Prostate gland (tissue), 2 donors: ENCODE data around the gene LEO1.

ENCODE experiments used
- CTCF ChIP-seq, 4 experiments: fragments of 200-600 bp in 2 of 4; fragments of 450-650 bp in 2 of 4; sonication (generic) in 2 of 4; IDR thresholded peaks; 1 replicate in 3 of 4; 2 replicates in 1 of 4; pipeline ENCODE4 v1.5.1; 2016 to 2019; ENCODE audit warnings: antibody characterized with exemption in 4 of 4, mild to moderate bottlenecking in 2 of 4, moderate library complexity in 2 of 4
- POLR2A ChIP-seq: fragments of 450-650 bp; IDR thresholded peaks from one replicate; pipeline ENCODE4 v1.6.1; 2016; ENCODE audit warnings: antibody characterized with exemption, mild to moderate bottlenecking
- POLR2AphosphoS5 ChIP-seq: sonication (generic); formaldehyde crosslinking; IDR thresholded peaks from one replicate; pipeline ENCODE4 v1.6.1; 2017; ENCODE audit warnings: antibody characterized with exemption

- no peak for TF ChIP-seq CTCF (IDR thresholded peaks at IDR 0.05)
- TF ChIP-seq POLR2A: no peak
- no peak for TF ChIP-seq POLR2AphosphoS5
These were observed 36.8 kb upstream of the LEO1 start for GRCh38 chr15:52008359-52008697.
